Suprapubic skin (tissue), 4 donors: ENCODE measurements around the gene EPB41L4B.

Source experiments
- POLR2A ChIP-seq, 2 donors: fragments of 450-650 bp; IDR thresholded peaks; one replicate each; pipeline ENCODE4 v1.6.1; 2017; ENCODE audit warnings: antibody characterized with exemption in 2 of 2, mild to moderate bottlenecking in 2 of 2, moderate library complexity in 2 of 2
- POLR2AphosphoS5 ChIP-seq, 3 donors: sonication (generic); formaldehyde crosslinking; IDR thresholded peaks; one replicate each; pipeline ENCODE4 v1.6.1; 2017; ENCODE audit warnings: antibody characterized with exemption in 3 of 3
- TF ChIP-seq, protein P1 (sequence below), 2 donors: fragments of 200-600 bp in 1 of 2; fragments of 450-650 bp in 1 of 2; sonication (generic) in 1 of 2; IDR thresholded peaks; one replicate each; pipeline ENCODE4 v1.5.1; 2016 to 2019; ENCODE audit warnings: antibody characterized with exemption in 2 of 2, mild to moderate bottlenecking in 1 of 2, moderate library complexity in 1 of 2

DNA sequence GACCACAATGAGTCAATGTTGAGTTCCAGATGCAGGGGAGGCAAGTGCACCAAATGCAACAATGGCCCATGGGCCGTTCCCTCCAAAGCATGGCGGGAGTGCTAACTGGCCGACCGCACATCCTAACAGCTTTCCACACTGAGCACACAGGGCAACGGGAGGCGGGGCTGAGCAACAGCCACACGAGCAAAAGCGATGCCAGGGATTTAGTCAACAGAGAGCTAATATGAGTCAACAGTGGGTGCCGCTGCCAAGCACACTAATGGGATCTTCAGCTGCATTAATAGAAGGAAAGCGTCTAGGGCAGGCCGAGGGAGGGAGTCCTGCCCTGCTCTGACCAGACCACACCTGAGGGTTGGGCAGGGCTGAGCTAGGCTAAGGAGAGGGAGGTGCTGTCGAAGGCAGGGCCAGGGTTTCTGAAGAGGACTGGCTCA, 4.6 kb downstream of the EPB41L4B start:
- TF ChIP-seq POLR2AphosphoS5 (IDR thresholded peaks at IDR 0.05) (peak in 2 of 3 donors; percentile 11 to 48), POLR2A (IDR thresholded peaks at IDR 0.05) (no peak)
- TF ChIP-seq, protein P1, sequence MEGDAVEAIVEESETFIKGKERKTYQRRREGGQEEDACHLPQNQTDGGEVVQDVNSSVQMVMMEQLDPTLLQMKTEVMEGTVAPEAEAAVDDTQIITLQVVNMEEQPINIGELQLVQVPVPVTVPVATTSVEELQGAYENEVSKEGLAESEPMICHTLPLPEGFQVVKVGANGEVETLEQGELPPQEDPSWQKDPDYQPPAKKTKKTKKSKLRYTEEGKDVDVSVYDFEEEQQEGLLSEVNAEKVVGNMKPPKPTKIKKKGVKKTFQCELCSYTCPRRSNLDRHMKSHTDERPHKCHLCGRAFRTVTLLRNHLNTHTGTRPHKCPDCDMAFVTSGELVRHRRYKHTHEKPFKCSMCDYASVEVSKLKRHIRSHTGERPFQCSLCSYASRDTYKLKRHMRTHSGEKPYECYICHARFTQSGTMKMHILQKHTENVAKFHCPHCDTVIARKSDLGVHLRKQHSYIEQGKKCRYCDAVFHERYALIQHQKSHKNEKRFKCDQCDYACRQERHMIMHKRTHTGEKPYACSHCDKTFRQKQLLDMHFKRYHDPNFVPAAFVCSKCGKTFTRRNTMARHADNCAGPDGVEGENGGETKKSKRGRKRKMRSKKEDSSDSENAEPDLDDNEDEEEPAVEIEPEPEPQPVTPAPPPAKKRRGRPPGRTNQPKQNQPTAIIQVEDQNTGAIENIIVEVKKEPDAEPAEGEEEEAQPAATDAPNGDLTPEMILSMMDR (IDR thresholded peaks at IDR 0.05) = no peak
